CD4-positive, alpha-beta memory T cell (primary cell): Measurements from ENCODE around the gene RGL4. TPM values are rescaled to one million over a fixed set of nuclear protein-coding genes. Genes with fewer than 3 reads are reported as not detected.
A peak's percentile ranks its signal among the peaks of the same experiment; 100 is the strongest.

ENCODE experiments used
- CTCF ChIA-PET: fragments of 350-600 bp; sonication (Branson Sonifier 250); formaldehyde crosslinking; loops from one replicate; lab custom pipeline; 2021; ENCODE audit warnings: inconsistent platforms; ENCODE audit not compliant: partially characterized antibody; lab: Charles Lee
- POLR2A ChIA-PET: fragments of 350-600 bp; sonication (Branson Sonifier 250); formaldehyde crosslinking; loops from one replicate; lab custom pipeline; 2021; ENCODE audit not compliant: partially characterized antibody; lab: Charles Lee
- DNase-seq, 5 donors: peaks; one replicate each; pipeline versions ENCODE4 v3.0.0 to v3.0.0-alpha.2; 2020 to 2022; ENCODE audit warnings: mixed read lengths in 1 of 5
- H3K27ac ChIP-seq: one replicate; pipeline ENCODE4 v1.7.0; 2013; ENCODE audit warnings: low read depth, low read length
- H3K27me3 ChIP-seq: 2 replicates; pipeline ENCODE4 v1.7.0; 2013; ENCODE audit warnings: mild to moderate bottlenecking, low read length, moderate library complexity; ENCODE audit not compliant: insufficient read depth
- H3K36me3 ChIP-seq: 2 replicates; pipeline ENCODE4 v1.7.0; 2013; ENCODE audit warnings: mild to moderate bottlenecking, low read length, moderate library complexity; ENCODE audit not compliant: insufficient read depth
- H3K4me1 ChIP-seq: 2 replicates; pipeline ENCODE4 v1.7.0; 2013; ENCODE audit warnings: mild to moderate bottlenecking, low read length, moderate library complexity; ENCODE audit not compliant: insufficient read depth
- H3K4me3 ChIP-seq, 2 donors: one replicate each; pipeline ENCODE4 v1.7.0; 2013; ENCODE audit warnings: low read length in 2 of 2, mild to moderate bottlenecking in 1 of 2
- H3K9me3 ChIP-seq, 2 donors: one replicate each; pipeline ENCODE4 v1.7.0; 2013; ENCODE audit warnings: low read length in 2 of 2, control low read depth in 1 of 2; ENCODE audit not compliant: control insufficient read depth in 1 of 2
- H3K27ac Mint-ChIP-seq, 7 donors: one replicate each; pipeline ENCODE4 v1.8.0; 2020 to 2021; ENCODE audit warnings: mixed read lengths in 7 of 7, mild to moderate bottlenecking in 6 of 7, inconsistent platforms in 3 of 7, moderate library complexity in 3 of 7
- H3K27me3 Mint-ChIP-seq, 2 donors: one replicate each; pipeline ENCODE4 v1.8.0; 2020 to 2021; ENCODE audit warnings: mixed read lengths in 2 of 2
- H3K36me3 Mint-ChIP-seq, 2 donors: one replicate each; pipeline ENCODE4 v1.8.0; 2020 to 2021; ENCODE audit warnings: mixed read lengths in 2 of 2, inconsistent platforms in 1 of 2, mild to moderate bottlenecking in 1 of 2
- H3K4me1 Mint-ChIP-seq, 4 donors: one replicate each; pipeline ENCODE4 v1.8.0; 2020 to 2021; ENCODE audit warnings: mixed read lengths in 4 of 4, mild to moderate bottlenecking in 1 of 4
- H3K4me3 Mint-ChIP-seq, 8 donors: one replicate each; pipeline ENCODE4 v1.8.0; 2020 to 2021; ENCODE audit warnings: mixed read lengths in 8 of 8, mild to moderate bottlenecking in 7 of 8, moderate library complexity in 6 of 8, inconsistent platforms in 3 of 8
- H3K9me3 Mint-ChIP-seq, 8 donors: one replicate each; pipeline ENCODE4 v1.8.0; 2020 to 2021; ENCODE audit warnings: mixed read lengths in 8 of 8, mild to moderate bottlenecking in 5 of 8, inconsistent platforms in 3 of 8, moderate library complexity in 1 of 8
- intact Hi-C: fragments of 100-400 bp; cut with micrococcal nuclease; formaldehyde crosslinking; loops from one replicate; pipeline ENCODE4 v1.15.1; 2023
- polyA plus RNA-seq, 2 donors: library from polyadenylated mRNA; unstranded; fragments of 300-500 nt; fragmentation: Illumina TruSeq; gene quantifications; one replicate each; pipeline ENCODE4 v1.2.3, GENCODE V29; 2021
- total RNA-seq, 2 experiments: library from RNA; stranded (reverse); gene quantifications; one replicate each; pipeline ENCODE4 v1.2.3, GENCODE V29; 2021

Gene RGL4
- total and polyA plus RNA-seq, 4 experiments from 2014 or later, result 7.2 to 64.9 (median 34.1) TPM

DNA sequence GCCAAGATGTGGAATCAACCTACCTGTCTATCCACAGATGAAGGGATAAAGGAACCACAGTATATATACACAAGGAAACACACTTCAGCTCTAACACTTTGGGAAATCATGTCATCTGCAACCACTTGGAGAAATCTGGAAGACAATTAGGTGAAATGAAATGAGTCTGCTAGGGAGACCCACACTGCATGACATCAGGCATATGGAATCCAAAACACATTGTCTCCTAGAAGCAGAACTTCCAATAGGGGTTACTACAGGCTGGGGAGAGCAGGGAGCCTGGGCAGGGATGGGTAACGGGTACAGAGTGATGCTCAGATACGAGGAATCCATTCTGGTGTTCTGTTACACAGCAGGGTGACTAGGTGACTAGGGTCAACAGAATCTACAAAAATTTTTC, 18.3 kb downstream of the RGL4 start:
- H3K27me3 Mint-ChIP-seq, result no peaks in the 10 kb centered on the region
- Histone ChIP-seq H3K27ac (no peak overlapping the region), H3K27me3 (no peaks in the 10 kb centered on the region), H3K36me3 (peaks cover 73% of the 10 kb centered on the region), H3K4me1 (peaks cover 19% of the 10 kb centered on the region), H3K4me3 (no peak overlapping the region), H3K9me3 (no peaks in the 10 kb centered on the region)
- peaks cover 66 to 89% of the 10 kb centered on the region in 2 donors for H3K36me3 Mint-ChIP-seq
- no peaks in the 10 kb centered on the region for H3K9me3 Mint-ChIP-seq
- no peak overlapping the region for H3K4me3 Mint-ChIP-seq
- ChIA-PET CTCF (no interaction called here), POLR2A (interaction anchor here (1.4 kb wide), 1 partner anchor 12 kb away, joined by 4 read pairs; no protein-coding TSS in a partner anchor)
- H3K4me1 Mint-ChIP-seq, result peaks cover 33 to 61% (median 38%) of the 10 kb centered on the region in 4 donors
- DNase-seq, result no peak
- H3K27ac Mint-ChIP-seq, result peak overlapping the region in 1 of 7 donors; percentile 12
- intact Hi-C loops, result no loop called here

DNA sequence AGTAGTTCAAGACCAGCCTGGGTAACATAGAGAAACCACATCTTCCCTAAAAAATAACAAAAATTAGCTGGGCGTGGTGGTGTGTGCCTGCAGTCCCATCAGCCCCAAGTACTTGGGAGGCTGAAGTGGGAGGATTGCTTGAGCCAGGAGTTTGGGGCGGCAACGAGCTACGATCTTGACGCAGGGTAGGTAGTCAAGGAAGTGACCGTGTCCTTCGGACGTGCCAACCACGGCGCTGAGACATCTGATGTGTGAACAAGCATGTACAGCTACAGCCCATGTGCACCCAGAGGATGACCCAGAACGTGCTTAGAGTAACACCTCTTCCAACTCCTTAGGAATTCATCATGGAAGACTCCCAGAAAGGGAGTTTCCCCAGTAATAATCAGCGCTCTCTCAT, 21.4 kb downstream of the RGL4 start:
- H3K27me3 Mint-ChIP-seq, result no peaks in the 10 kb centered on the region
- no peak for DNase-seq
- intact Hi-C loops, result no loop called here
- H3K4me3 Mint-ChIP-seq, result no peak overlapping the region
- Histone ChIP-seq H3K36me3 (peaks cover 57% of the 10 kb centered on the region), H3K4me1 (peaks cover 18% of the 10 kb centered on the region), H3K9me3 (no peaks in the 10 kb centered on the region), H3K4me3 (no peak overlapping the region), H3K27ac (no peak overlapping the region), H3K27me3 (no peaks in the 10 kb centered on the region)
- no peaks in the 10 kb centered on the region for H3K9me3 Mint-ChIP-seq
- no peak overlapping the region for H3K27ac Mint-ChIP-seq
- ChIA-PET POLR2A (interaction anchor here (5.7 kb wide), 1 partner anchor 15 kb away, joined by 31 read pairs; no protein-coding TSS in a partner anchor), CTCF (no interaction called here)
- peaks cover 45 to 64% of the 10 kb centered on the region in 2 donors for H3K36me3 Mint-ChIP-seq
- peaks cover 21 to 48% (median 26%) of the 10 kb centered on the region in 4 donors for H3K4me1 Mint-ChIP-seq

DNA sequence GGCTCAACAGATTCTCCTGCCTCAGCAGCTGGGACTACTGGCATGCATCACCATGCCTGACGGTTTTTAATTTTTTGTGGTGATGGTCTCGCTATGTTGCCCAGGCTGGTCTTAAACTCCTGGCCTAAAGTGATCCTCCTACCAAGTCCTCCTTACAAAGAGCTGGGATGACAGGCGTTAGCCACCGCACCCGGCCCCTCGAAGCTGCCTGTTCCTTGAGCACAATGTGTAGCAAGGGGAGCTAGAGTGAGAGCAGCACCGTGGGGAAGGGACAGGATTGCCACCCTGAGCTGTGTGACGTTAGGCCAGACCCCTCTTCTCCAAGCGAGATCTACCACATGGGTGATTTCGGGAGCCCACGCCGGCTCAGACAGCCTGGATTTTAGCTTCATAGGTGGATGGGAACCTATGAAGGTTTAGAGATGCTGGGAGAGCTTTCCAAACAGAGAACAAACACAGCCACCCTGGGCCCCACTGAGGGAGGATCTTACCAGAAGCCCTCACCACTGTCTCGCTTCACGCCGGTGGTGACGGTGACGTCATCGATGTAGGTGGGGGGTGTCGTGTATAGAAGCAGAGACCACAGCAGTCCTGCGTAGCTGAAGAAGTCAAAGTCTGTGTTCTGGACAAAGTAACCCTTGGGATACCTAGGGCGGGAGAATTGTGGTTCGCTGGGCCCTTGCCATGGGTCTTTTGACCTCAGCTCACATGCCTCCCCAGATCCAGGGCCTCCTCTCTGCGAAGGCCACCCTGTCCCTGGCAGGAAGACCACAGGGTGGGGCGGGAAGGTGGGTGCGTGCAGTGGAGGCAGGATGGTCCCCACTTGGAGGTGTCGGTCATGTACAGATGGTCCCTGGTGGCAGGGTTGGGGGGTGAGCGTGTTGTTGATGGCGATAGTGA, 23.1 kb downstream of the RGL4 start:
- Histone ChIP-seq H3K27ac (no peak overlapping the region), H3K9me3 (no peaks in the 10 kb centered on the region), H3K4me3 (no peak overlapping the region), H3K36me3 (peaks cover 48% of the 10 kb centered on the region), H3K27me3 (no peaks in the 10 kb centered on the region), H3K4me1 (peaks cover 21% of the 10 kb centered on the region)
- intact Hi-C loops, result no loop called here
- Mint-ChIP-seq H3K36me3 (peaks cover 32 to 48% of the 10 kb centered on the region in 2 donors), H3K4me1 (peaks cover 18 to 41% (median 26%) of the 10 kb centered on the region in 4 donors), H3K27me3 (no peaks in the 10 kb centered on the region), H3K9me3 (no peaks in the 10 kb centered on the region), H3K27ac (peak overlapping the region in 4 of 7 donors; percentile 59 to 75 (median 72)), H3K4me3 (peak overlapping the region in 4 of 8 donors; percentile 33 to 66 (median 40))
- POLR2A ChIA-PET, result interaction anchor here (5.7 kb wide), 1 partner anchor 17 kb away, joined by 31 read pairs; no protein-coding TSS in a partner anchor
- CTCF ChIA-PET, result interaction anchor here (1.6 kb wide), 1 partner anchor 11 kb away, joined by 3 read pairs; no protein-coding TSS in a partner anchor
- no peak for DNase-seq

DNA sequence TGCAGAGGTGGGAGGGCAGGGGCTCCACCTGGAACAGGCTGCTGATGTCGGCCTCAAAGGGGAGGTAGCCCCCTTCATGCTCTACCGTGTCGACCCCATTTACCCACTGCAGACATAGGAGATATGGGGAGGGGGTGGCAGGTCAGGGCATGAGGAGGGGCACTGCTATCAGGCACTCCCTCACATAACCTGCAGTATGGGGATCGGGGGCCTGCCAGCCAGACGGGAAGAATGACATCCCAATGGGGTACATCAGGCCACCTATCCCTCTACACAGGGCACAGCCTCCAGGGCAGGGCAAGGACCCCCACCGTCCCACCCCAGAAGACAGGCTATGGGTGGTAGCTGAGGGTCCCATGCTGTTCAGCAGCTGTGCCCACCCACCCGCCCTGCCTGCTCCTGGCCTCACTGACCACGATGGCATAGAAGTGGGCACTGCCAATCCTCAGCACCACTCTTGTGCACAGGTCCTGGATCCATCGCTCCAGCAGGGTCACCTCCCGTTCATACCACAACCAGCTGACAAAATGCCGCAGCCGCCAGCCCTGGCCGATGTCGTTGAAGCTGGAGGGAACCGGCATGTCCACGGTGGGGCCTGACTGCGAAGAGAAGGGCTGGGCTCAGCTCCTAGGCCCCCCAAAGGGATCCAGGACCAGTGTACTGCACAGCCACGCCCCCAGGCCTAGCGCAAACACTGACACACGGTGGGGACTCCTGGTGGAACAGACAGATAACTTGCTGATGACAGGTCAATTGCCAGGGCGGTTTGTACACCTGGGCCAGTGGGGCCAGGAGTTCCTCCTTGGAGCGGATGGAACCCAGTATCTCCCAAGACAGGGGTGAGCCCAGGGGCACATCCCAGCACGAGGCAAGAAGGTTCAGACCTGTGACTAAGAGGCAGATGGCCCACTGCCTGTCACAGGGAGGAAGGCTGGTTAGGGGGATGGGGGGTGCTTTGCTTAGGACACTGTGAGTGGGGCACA, 24.1 kb downstream of the RGL4 start:
- H3K36me3 Mint-ChIP-seq, result peaks cover 23 to 39% of the 10 kb centered on the region in 2 donors
- no peaks in the 10 kb centered on the region for H3K9me3 Mint-ChIP-seq
- Histone ChIP-seq H3K4me3 (no peak overlapping the region), H3K4me1 (peaks cover 21% of the 10 kb centered on the region), H3K27ac (no peak overlapping the region), H3K36me3 (peaks cover 39% of the 10 kb centered on the region), H3K27me3 (no peaks in the 10 kb centered on the region), H3K9me3 (no peaks in the 10 kb centered on the region)
- intact Hi-C loops, result loop anchor here (5.0 kb wide), 3 partner anchors 37 to 122 kb away; partner anchors contain the start of genes DERL3, SMARCB1, VPREB3 and ZNF70
- H3K27me3 Mint-ChIP-seq, result no peaks in the 10 kb centered on the region
- H3K4me3 Mint-ChIP-seq, result peak overlapping the region; percentile 64 to 86 (median 75)
- H3K27ac Mint-ChIP-seq, result peak overlapping the region in 5 of 7 donors; percentile 55 to 84 (median 60)
- no peak for DNase-seq
- H3K4me1 Mint-ChIP-seq, result peaks cover 16 to 35% (median 23%) of the 10 kb centered on the region in 4 donors
- ChIA-PET CTCF (no interaction called here), POLR2A (interaction anchor here (5.7 kb wide), 1 partner anchor 18 kb away, joined by 31 read pairs; no protein-coding TSS in a partner anchor)

DNA sequence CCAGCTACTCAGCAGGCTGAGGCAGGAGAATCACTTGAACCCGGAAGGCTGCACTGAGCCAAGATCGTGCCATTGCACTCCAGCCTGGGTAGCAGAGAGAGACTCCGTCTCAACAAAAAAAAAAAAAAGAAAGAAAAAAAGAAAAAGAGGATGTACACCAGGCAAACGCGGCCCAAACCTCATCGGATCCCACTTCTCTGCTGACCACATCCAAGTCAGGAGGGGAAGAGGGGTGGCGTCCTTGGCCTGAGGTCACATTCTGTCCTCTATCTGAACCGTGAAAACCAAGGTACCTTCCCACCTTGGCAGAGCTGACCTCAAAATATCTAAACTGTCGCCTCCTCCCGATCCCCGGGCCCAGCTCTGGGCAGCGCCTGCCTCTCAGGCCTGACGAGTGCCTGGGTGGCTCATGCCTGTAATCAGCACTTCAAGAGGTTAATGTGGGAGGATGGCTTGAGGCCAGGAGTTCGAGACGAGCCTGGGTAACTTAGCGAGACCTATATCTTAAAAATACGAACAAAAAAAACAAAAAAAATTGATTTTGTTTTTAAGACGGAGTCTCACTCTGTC, 25.1 kb downstream of the RGL4 start:
- Histone ChIP-seq H3K36me3 (peaks cover 30% of the 10 kb centered on the region), H3K4me3 (peak overlapping the region in 1 of 2 donors; percentile 62), H3K27ac (peak overlapping the region; percentile 77), H3K27me3 (no peaks in the 10 kb centered on the region), H3K4me1 (peaks cover 21% of the 10 kb centered on the region), H3K9me3 (no peaks in the 10 kb centered on the region)
- H3K4me3 Mint-ChIP-seq, result peak overlapping the region; percentile 68 to 86 (median 78)
- POLR2A ChIA-PET, result interaction anchor here (2.0 to 3.2 kb wide), 3 partner anchors 18 to 35 kb away, joined by 7 to 76 read pairs (median 14); partner anchors contain the start of gene ZNF70
- peak overlapping the region in 6 of 7 donors; percentile 24 to 81 (median 64) for H3K27ac Mint-ChIP-seq
- CTCF ChIA-PET, result interaction anchor here (2.4 kb wide), 1 partner anchor 134 kb away, joined by 7 read pairs; no protein-coding TSS in a partner anchor
- intact Hi-C loops, result loop anchor here (2.0 to 5.0 kb wide), 4 partner anchors 19 to 121 kb away; partner anchors contain the start of genes DERL3, SMARCB1, VPREB3 and ZNF70
- H3K9me3 Mint-ChIP-seq, result no peaks in the 10 kb centered on the region
- DNase-seq, result no peak
- no peaks in the 10 kb centered on the region for H3K27me3 Mint-ChIP-seq
- peaks cover 10 to 28% (median 18%) of the 10 kb centered on the region in 4 donors for H3K4me1 Mint-ChIP-seq
- H3K36me3 Mint-ChIP-seq, result peaks cover 13 to 29% of the 10 kb centered on the region in 2 donors
